WTC11 (cell line): Measurements from ENCODE around the gene PCNX1. TPM values are rescaled to one million over a fixed set of nuclear protein-coding genes. Genes with fewer than 3 reads are reported as not detected.

Source experiments
- ATAC-seq: fragments of 200-7000 bp; cut with Tn5 transposase; 2 replicates; pipeline ENCODE4 v1.10.0; 2021; ENCODE audit warnings: mild to moderate bottlenecking, moderate library complexity
- CTCF ChIA-PET: fragments of 300-600 bp; sonication (Branson Sonifier 250); formaldehyde crosslinking; loops from one replicate; lab custom pipeline; 2021; ENCODE audit warnings: antibody characterized with exemption; lab: Charles Lee
- POLR2A ChIA-PET: fragments of 350-600 bp; sonication (Branson Sonifier 250); formaldehyde crosslinking; loops from one replicate; lab custom pipeline; 2021; ENCODE audit warnings: antibody characterized with exemption; lab: Charles Lee
- DNase-seq: peaks from one replicate; pipeline ENCODE4 v3.0.0; 2021; ENCODE audit warnings: low spot score
- H3K27ac Mint-ChIP-seq: 2 replicates; pipeline ENCODE4 v1.8.0; 2021; ENCODE audit warnings: mixed read lengths
- H3K27me3 Mint-ChIP-seq: 2 replicates; pipeline ENCODE4 v1.8.0; 2021; ENCODE audit warnings: low read depth, mild to moderate bottlenecking, moderate library complexity, mixed read lengths
- H3K36me3 Mint-ChIP-seq: 2 replicates; pipeline ENCODE4 v1.8.0; 2021; ENCODE audit warnings: mixed read lengths
- H3K4me1 Mint-ChIP-seq: 2 replicates; pipeline ENCODE4 v1.8.0; 2022; ENCODE audit warnings: mixed read lengths
- H3K4me3 Mint-ChIP-seq: 2 replicates; pipeline ENCODE4 v1.8.0; 2021; ENCODE audit warnings: mild to moderate bottlenecking, moderate library complexity, mixed read lengths
- H3K9me3 Mint-ChIP-seq: 2 replicates; pipeline ENCODE4 v1.8.0; 2021; ENCODE audit warnings: mixed read lengths
- CBFB ChIP-seq: sonication (generic); formaldehyde crosslinking; IDR thresholded peaks from 2 replicates; pipeline ENCODE4 v1.8.1; 2022; ENCODE audit warnings: mild to moderate bottlenecking, low read depth, missing genetic modification reagents
- CDX4 ChIP-seq: fragments of 250-450 bp; sonication (Bioruptor Pico); IDR thresholded peaks from 2 replicates; pipeline ENCODE4 v1.9.0; 2021; ENCODE audit warnings: moderate library complexity, mild to moderate bottlenecking, inconsistent platforms, borderline replicate concordance
- E2F1 ChIP-seq: sonication (generic); formaldehyde crosslinking; IDR thresholded peaks from 2 replicates; pipeline ENCODE4 v1.8.0; 2022; ENCODE audit warnings: mild to moderate bottlenecking, missing genetic modification reagents
- FOXJ3 ChIP-seq: sonication (generic); formaldehyde crosslinking; IDR thresholded peaks from 2 replicates; pipeline ENCODE4 v1.9.0; 2021; ENCODE audit warnings: missing genetic modification reagents, mild to moderate bottlenecking, borderline replicate concordance
- FOXP1 ChIP-seq: sonication (generic); formaldehyde crosslinking; IDR thresholded peaks from 2 replicates; pipeline ENCODE4 v1.8.0; 2022; ENCODE audit warnings: missing genetic modification reagents, mild to moderate bottlenecking, moderate library complexity, borderline replicate concordance
- JUN ChIP-seq: sonication (generic); formaldehyde crosslinking; IDR thresholded peaks from 2 replicates; pipeline ENCODE4 v1.8.0; 2023; ENCODE audit warnings: mild to moderate bottlenecking, missing genetic modification reagents
- NFE2L1 ChIP-seq: sonication (generic); formaldehyde crosslinking; IDR thresholded peaks from 2 replicates; pipeline ENCODE4 v1.8.1; 2023; ENCODE audit warnings: missing genetic modification reagents
- RELA ChIP-seq: sonication (generic); formaldehyde crosslinking; IDR thresholded peaks from 2 replicates; pipeline ENCODE4 v1.8.1; 2022; ENCODE audit warnings: missing genetic modification reagents, mild to moderate bottlenecking, borderline replicate concordance
- SMAD4 ChIP-seq: sonication (generic); formaldehyde crosslinking; IDR thresholded peaks from 2 replicates; pipeline ENCODE4 v1.8.0; 2022; ENCODE audit warnings: mild to moderate bottlenecking, missing genetic modification reagents
- TP53 ChIP-seq: sonication (generic); formaldehyde crosslinking; IDR thresholded peaks from 2 replicates; pipeline ENCODE4 v1.8.1; 2023; ENCODE audit warnings: mild to moderate bottlenecking, missing genetic modification reagents
- total RNA-seq: library from RNA; stranded (reverse); gene quantifications from 3 replicates; pipeline ENCODE4 v1.2.3, GENCODE V29; 2021
- TF ChIP-seq, protein P1 (sequence below): sonication (generic); formaldehyde crosslinking; IDR thresholded peaks from 2 replicates; pipeline ENCODE4 v1.8.1; 2022; ENCODE audit warnings: mild to moderate bottlenecking, missing genetic modification reagents, moderate library complexity, borderline replicate concordance
- TF ChIP-seq, protein P2 (sequence below): fragments of 200-600 bp; IDR thresholded peaks from 2 replicates; pipeline ENCODE4 v1.8.0; 2022; ENCODE audit warnings: antibody characterized with exemption
- TF ChIP-seq, protein P3 (sequence below): sonication (generic); formaldehyde crosslinking; IDR thresholded peaks from 2 replicates; pipeline ENCODE4 v1.8.1; 2023; ENCODE audit warnings: mild to moderate bottlenecking, missing genetic modification reagents
- TF ChIP-seq, protein P4 (sequence below): sonication (generic); formaldehyde crosslinking; conservative IDR thresholded peaks from 2 replicates; pipeline ENCODE4 v1.8.1; 2022; ENCODE audit warnings: mild to moderate bottlenecking, missing genetic modification reagents
- TF ChIP-seq, protein P5 (sequence below): sonication (generic); formaldehyde crosslinking; IDR thresholded peaks from 2 replicates; pipeline ENCODE4 v1.8.1; 2023; ENCODE audit warnings: mild to moderate bottlenecking, moderate library complexity, missing genetic modification reagents

The PCNX1 gene
- total RNA-seq, 1 experiment from 2014 or later: 46.4 TPM

DNA sequence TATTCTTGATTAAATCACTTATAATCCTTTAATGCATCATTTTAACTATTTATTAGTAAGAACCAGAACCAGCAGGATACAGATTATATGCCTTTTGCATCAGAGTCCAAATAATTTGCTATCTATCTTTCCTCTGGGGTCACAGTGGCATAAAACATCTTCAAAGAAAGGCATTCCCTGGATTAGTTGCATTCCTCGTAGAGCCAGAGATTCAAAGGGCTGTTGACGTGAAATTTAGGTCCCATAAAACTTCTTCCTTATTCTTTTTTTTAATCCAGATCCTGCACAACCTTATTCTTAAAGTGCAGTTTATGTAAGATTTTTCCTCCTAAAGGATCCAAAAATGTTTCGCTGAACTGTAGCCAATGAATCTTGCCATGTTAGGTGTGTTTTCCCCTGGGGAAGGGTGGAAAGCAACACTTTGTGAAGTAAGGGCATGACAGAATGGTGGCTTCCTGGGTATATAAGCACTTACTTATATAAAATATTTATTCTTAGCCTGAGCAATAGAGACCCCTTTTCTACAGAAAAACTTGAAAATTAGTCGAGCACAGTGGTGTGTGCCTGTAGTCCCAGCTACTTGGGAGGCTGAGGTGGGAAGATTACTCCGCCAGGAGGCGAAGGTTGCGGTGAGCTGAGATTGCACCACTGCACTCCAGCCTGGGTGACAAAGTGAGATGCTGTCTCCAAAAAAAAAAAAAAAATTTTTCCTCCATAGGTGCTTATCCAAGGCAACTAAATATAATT, 208.7 kb downstream of the PCNX1 start:
- H3K36me3 Mint-ChIP-seq: peaks cover 17% of the 10 kb centered on the region
- ATAC-seq (no peak), DNase-seq (no peak)
- CTCF ChIA-PET: interaction anchor here (0.7 kb wide), 1 partner anchor 57 kb away, joined by 4 read pairs; no protein-coding TSS in a partner anchor
- H3K9me3 Mint-ChIP-seq: peaks cover 11% of the 10 kb centered on the region
- TF ChIP-seq RELA (no peak), E2F1 (CRISPR knock-in tag) (no peak), TP53 (CRISPR knock-in tag) (no peak), JUN (CRISPR knock-in tag) (no peak), FOXP1 (CRISPR knock-in tag) (no peak), SMAD4 (CRISPR knock-in tag) (no peak), CDX4 (CRISPR knock-in tag) (no peak), FOXJ3 (CRISPR knock-in tag) (no peak), NFE2L1 (CRISPR knock-in tag) (no peak), CBFB (CRISPR knock-in tag) (no peak)
- TF ChIP-seq, protein P1, sequence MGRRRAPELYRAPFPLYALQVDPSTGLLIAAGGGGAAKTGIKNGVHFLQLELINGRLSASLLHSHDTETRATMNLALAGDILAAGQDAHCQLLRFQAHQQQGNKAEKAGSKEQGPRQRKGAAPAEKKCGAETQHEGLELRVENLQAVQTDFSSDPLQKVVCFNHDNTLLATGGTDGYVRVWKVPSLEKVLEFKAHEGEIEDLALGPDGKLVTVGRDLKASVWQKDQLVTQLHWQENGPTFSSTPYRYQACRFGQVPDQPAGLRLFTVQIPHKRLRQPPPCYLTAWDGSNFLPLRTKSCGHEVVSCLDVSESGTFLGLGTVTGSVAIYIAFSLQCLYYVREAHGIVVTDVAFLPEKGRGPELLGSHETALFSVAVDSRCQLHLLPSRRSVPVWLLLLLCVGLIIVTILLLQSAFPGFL: no peak
- TF ChIP-seq, protein P2, sequence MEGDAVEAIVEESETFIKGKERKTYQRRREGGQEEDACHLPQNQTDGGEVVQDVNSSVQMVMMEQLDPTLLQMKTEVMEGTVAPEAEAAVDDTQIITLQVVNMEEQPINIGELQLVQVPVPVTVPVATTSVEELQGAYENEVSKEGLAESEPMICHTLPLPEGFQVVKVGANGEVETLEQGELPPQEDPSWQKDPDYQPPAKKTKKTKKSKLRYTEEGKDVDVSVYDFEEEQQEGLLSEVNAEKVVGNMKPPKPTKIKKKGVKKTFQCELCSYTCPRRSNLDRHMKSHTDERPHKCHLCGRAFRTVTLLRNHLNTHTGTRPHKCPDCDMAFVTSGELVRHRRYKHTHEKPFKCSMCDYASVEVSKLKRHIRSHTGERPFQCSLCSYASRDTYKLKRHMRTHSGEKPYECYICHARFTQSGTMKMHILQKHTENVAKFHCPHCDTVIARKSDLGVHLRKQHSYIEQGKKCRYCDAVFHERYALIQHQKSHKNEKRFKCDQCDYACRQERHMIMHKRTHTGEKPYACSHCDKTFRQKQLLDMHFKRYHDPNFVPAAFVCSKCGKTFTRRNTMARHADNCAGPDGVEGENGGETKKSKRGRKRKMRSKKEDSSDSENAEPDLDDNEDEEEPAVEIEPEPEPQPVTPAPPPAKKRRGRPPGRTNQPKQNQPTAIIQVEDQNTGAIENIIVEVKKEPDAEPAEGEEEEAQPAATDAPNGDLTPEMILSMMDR: no peak
- TF ChIP-seq, protein P3, sequence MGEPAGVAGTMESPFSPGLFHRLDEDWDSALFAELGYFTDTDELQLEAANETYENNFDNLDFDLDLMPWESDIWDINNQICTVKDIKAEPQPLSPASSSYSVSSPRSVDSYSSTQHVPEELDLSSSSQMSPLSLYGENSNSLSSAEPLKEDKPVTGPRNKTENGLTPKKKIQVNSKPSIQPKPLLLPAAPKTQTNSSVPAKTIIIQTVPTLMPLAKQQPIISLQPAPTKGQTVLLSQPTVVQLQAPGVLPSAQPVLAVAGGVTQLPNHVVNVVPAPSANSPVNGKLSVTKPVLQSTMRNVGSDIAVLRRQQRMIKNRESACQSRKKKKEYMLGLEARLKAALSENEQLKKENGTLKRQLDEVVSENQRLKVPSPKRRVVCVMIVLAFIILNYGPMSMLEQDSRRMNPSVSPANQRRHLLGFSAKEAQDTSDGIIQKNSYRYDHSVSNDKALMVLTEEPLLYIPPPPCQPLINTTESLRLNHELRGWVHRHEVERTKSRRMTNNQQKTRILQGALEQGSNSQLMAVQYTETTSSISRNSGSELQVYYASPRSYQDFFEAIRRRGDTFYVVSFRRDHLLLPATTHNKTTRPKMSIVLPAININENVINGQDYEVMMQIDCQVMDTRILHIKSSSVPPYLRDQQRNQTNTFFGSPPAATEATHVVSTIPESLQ: no peak
- TF ChIP-seq, protein P4, sequence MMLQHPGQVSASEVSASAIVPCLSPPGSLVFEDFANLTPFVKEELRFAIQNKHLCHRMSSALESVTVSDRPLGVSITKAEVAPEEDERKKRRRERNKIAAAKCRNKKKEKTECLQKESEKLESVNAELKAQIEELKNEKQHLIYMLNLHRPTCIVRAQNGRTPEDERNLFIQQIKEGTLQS (CRISPR knock-in tag): no peak
- TF ChIP-seq, protein P5, sequence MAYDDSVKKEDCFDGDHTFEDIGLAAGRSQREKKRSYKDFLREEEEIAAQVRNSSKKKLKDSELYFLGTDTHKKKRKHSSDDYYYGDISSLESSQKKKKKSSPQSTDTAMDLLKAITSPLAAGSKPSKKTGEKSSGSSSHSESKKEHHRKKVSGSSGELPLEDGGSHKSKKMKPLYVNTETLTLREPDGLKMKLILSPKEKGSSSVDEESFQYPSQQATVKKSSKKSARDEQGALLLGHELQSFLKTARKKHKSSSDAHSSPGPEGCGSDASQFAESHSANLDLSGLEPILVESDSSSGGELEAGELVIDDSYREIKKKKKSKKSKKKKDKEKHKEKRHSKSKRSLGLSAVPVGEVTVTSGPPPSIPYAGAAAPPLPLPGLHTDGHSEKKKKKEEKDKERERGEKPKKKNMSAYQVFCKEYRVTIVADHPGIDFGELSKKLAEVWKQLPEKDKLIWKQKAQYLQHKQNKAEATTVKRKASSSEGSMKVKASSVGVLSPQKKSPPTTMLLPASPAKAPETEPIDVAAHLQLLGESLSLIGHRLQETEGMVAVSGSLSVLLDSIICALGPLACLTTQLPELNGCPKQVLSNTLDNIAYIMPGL (CRISPR knock-in tag): no peak
- H3K27ac Mint-ChIP-seq: no peak overlapping the region
- H3K4me3 Mint-ChIP-seq: no peak overlapping the region
- POLR2A ChIA-PET: no interaction called here
- H3K4me1 Mint-ChIP-seq: peaks cover 13% of the 10 kb centered on the region
- H3K27me3 Mint-ChIP-seq: no peaks in the 10 kb centered on the region
